Measurements from ENCODE around the gene CASQ1.

CASQ1 gene

GRCh38 chr1:160189649-160190625, at the start of gene CASQ1:
CASQ1 (plus strand) TSS chr1:160190575; CDS start chr1:160190752, 177 bp downstream.
- no peak for DNase-seq

GRCh38 chr1:160143695-160144094, 46.7 kb upstream of the CASQ1 start:
- no peak for DNase-seq

GRCh38 chr1:160144921-160145320, 45.5 kb upstream of the CASQ1 start:
- DNase-seq, result no peak

- no peak for DNase-seq
Observed at GRCh38 chr1:160146107-160146506, 44.3 kb upstream of the CASQ1 start.

DNA sequence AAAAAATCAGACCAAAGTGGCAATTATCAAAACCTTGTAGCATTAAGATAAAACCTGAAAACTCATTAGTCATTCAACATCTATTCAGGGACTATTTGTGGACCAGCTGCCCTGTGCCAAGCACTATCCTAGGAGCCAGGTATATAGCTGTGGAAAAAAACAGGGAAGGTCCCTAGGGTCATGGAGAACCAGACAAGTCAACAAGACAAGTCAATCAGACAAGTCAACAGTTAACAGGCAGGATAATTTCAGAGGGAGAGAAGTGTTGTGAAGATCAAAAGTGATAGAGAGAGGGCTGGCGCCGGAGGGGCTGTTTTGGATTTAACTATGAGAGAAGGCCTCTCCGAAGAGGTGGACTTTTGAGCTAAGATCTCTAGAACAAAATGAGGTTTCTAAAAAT, 42.3 kb upstream of the CASQ1 start:
- DNase-seq, result no peak

- DNase-seq, result no peak
Observed at GRCh38 chr1:160149233-160149632, 41.1 kb upstream of the CASQ1 start.

GRCh38 chr1:160149716-160150115, 40.7 kb upstream of the CASQ1 start:
- no peak for DNase-seq

GRCh38 chr1:160151303-160151702, 39.1 kb upstream of the CASQ1 start, which contains the start of gene ATP1A4:
ATP1A4 (plus strand) TSS chr1:160151603; CDS start chr1:160152041, 438 bp downstream.
- DNase-seq, result no peak

DNA sequence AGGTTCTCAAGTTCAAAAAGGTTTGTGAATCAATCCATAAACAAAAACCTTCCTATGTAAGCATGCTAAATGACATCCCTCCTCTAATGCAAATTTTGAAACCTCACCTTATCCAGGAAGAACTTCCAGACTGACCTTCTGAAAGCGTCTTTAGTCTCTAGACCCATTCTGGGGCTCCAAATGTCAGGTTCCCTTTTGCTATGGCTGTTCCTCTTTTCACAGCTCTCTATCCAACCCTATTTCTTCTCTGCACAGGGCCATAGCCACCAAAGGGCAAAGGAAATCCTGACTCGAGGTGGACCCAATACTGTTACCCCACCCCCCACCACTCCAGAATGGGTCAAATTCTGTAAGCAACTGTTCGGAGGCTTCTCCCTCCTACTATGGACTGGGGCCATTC, 35.6 kb upstream of the CASQ1 start:
- DNase-seq, result no peak

DNA sequence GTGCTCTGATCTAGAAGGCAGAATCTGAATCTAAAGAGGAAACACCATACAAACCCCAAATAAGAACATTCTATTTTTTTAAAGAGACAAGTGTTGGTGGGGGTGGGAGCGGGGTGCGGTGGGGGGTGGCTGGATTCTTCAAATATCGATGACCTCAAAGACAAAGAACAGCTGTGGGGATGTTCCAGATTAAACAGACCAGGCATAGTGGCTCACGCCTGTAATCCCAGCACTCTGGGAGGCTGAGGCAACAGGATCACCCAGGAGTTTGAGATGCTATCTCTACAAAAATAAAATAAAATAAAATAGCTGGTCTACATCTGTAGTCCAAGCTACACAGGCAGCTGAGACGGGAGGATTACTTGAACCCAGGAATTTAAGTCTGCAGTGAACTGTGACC, 34.0 kb upstream of the CASQ1 start:
- DNase-seq, result no peak

GRCh38 chr1:160157174-160157573, 33.2 kb upstream of the CASQ1 start:
- no peak for DNase-seq

GRCh38 chr1:160158031-160158430, 32.3 kb upstream of the CASQ1 start:
- DNase-seq, result no peak

DNA sequence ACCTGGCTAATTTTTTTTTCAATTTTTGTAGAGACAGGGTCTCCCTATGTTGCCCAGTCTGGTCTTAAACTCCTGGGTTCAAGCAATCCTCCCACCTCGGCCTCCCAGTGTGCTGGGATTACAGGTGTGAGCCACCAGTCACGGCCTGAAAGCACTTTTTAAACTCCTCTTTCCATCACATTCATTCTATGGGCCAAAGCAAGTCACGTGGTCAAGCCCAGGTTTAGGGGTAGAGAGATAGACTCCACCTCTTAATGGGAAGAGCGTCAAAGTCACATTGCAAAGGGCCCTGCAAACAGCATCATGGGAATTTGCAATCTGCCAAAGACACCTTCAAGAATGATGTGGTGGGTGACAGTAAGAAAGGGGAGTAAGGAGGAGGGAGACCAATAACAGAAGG, 31.8 kb upstream of the CASQ1 start:
- no peak for DNase-seq

DNA sequence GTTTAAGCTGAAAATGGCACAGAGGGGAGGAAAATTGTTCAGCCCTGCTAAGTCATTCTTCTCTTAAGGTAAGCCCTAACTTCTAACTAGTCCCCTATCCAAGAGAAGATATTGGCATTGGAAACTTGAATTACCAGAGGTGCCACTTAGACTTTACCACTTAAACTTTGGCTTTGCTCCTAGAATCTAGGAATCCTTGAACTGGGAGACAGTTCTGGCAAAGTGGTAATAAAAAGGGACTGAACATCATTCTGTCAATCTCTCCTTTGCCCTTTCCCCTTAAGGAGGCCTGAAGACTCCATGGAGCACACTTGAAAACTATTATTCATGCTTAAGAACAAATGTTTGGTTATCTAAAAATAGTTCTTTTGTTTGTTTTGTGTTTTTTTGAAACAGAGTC, 30.5 kb upstream of the CASQ1 start:
- no peak for DNase-seq

GRCh38 chr1:160161965-160162705, 28.2 kb upstream of the CASQ1 start:
- no peak for DNase-seq

DNA sequence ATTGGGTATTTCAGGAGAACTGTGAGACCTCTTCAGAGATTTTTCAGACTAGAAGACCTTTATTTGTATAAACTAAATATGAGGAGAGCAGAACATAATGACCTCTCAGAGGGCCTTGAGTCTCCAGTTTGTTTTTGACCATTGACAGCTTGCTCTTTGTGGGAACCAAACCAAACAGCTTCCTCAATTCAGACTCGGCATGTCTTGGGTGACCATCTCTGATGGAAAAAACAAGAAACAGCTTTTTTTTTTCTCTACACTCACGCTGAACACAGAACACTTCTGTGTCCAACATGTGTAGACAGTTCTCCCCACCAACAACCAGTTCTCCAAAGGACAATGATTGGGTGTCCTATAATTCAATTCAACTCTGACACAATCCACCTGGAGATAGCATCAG, 27.4 kb upstream of the CASQ1 start:
- DNase-seq, result no peak

DNA sequence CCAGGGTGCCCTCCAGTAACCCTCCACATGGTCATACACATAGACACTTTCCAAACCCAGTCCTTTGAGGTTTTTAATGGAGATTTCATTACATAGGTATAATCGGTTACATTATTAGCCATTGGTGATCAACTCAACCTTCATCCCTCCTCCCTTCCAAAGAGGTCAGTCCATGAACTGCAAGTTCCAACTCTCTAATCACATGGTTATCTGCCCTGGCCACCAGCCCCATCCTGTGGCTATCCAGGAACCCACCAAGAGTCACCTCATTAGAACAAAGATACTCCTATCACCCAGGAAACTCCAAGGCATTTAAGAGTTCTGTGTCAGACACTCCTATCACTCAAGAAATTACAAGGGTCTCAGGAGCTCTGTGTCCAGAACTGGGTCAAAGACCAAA, 26.8 kb upstream of the CASQ1 start:
- no peak for DNase-seq

DNA sequence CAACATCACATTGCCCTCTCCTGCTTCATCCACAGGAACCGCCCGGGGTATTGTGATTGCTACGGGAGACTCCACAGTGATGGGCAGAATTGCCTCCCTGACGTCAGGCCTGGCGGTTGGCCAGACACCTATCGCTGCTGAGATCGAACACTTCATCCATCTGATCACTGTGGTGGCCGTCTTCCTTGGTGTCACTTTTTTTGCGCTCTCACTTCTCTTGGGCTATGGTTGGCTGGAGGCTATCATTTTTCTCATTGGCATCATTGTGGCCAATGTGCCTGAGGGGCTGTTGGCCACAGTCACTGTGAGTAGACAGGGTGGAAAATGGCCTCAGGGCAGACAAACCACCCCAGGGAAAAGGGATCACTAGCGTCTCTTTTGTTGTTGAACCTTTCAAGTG, 26.3 kb upstream of the CASQ1 start:
- no peak for DNase-seq

- DNase-seq, result no peak
Observed at GRCh38 chr1:160166166-160166868, 24.1 kb upstream of the CASQ1 start.

DNA sequence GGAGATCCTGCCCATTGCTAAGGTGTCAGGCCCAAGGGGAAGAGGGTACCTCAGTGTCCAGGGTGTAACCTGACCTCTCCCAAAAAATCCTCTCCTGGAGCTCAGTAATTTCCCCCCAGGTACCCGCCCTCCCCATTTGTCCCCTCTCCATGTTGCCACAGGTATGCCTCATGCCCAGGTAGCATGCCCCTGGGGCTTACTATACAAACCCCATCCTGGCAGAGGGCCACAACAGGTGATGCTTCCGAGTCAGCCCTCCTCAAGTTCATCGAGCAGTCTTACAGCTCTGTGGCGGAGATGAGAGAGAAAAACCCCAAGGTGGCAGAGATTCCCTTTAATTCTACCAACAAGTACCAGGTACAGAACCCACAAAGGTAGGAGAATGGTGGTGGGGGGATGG, 23.3 kb upstream of the CASQ1 start:
- no peak for DNase-seq

GRCh38 chr1:160167580-160167979, 22.8 kb upstream of the CASQ1 start:
- DNase-seq, result no peak

DNA sequence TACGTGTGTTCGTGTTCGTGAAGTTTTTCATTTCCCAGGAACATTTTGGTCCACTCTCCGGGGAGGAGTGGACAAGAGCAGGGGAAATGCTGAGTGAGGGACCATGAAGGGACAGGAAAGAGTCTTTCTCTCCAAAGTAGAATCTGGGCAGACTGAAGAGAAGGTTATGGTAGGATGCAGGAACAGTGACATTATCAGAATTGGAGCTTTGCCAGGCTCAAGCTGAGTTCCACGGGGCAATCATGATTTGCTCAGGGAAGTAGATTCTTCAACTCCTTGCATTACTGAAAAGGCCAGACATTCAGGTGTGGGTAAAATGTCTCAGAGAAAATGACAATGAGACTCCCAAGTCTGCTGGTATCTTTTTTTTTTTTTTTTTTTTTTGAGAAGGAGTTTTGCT, 22.4 kb upstream of the CASQ1 start:
- no peak for DNase-seq

GRCh38 chr1:160168609-160169369, 21.6 kb upstream of the CASQ1 start:
- no peak for DNase-seq

All from stimulated activated naive CD4-positive, alpha-beta T cell treated with Interleukin-2 at 50 U/mL for 16 hours (primary cell).